ENCODE data around the gene KCND3.
"Not testable (repeated sequence)": the region's sequence is repeated elsewhere in the genome, so short reads cannot be mapped to it uniquely, and the experiment has no call there.

The KCND3 gene

GRCh38 chr1:111814305-111814628 lies 175.2 kb downstream of the KCND3 start:
- no peak for TF ChIP-seq POLR2A (IDR thresholded peaks at IDR 0.05; ENCODE audit: low read depth, low read length)
- DNase-seq (ENCODE audit: insufficient read length, low spot score): no peak
- no peak for FAIRE-seq

DNA sequence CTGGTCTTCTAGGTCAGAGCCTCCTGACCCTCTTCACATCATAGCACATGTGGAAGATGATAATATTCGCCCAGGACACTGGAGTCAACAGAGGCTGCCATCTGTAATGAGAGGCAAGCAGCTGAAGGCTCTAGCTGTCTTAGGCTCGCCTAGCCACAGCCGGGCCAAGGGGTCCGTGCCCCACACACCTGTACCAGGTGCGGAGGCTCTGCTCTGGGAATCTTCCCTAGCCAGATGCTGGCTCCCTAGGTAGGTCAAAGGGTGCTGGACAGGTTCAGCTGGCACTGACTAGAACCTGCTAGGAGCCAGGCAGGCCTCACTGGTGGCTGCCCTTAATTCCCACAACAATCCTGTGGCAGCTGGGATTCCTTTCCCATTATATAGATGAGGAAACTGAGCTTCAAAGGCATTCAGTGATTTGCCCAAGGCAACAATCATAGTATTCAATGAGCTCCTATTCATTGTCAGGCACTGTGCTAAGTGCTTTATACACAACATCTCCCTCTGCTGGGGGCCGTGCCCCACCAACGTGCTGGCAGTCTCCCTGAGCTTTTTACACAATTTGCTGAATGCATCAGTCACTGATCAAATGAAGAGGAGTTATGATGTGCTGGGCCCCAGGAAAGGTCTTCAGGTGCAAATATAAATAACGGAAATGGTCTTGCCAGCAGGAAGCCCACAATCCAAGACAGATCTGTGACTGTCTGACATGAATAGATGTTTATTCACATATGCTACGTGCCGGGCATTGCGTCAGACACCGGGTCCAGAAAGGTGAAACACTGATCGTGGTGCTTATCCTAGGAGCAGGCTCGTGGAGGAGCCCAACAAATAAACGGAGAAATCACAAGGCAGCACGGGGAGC lies 175.8 kb downstream of the KCND3 start:
- FAIRE-seq (no peak), DNase-seq (ENCODE audit: insufficient read length, low spot score) (no peak)
- TF ChIP-seq POLR2A (IDR thresholded peaks at IDR 0.05; ENCODE audit: low read depth, low read length): no peak

GRCh38 chr1:111812306-111812705 lies 177.2 kb downstream of the KCND3 start:
- FAIRE-seq: no peak
- no peak for DNase-seq (ENCODE audit: insufficient read length, low spot score)
- TF ChIP-seq POLR2A (IDR thresholded peaks at IDR 0.05; ENCODE audit: low read depth, low read length): no peak

DNA sequence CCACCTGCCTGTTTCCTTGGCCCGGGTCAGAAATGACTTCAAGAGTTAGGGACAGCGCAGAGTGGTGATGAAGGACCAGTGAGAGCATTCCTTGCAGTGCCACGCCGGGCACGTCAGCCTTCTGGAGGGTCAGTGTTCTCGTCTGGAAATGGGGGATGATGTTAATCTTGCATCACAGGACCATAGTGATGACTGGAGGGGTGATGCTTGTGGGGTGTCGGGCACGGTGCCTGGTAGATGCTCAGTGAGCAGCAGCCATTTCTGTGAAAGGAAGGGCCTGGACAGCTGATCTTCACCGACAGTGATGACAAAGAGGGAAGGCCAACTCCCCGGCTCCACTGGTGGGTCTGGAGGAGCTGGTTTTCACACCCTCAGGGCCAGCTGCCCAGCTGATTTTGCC lies 177.6 kb downstream of the KCND3 start:
- FAIRE-seq (no peak), DNase-seq (ENCODE audit: insufficient read length, low spot score) (no peak)
- TF ChIP-seq POLR2A (IDR thresholded peaks at IDR 0.05; ENCODE audit: low read depth, low read length): no peak

- TF ChIP-seq POLR2A (IDR thresholded peaks at IDR 0.05; ENCODE audit: low read depth, low read length): no peak
- no peak for FAIRE-seq
These were observed 184.2 kb downstream of the KCND3 start for GRCh38 chr1:111805251-111805650.

GRCh38 chr1:111804776-111805175 lies 184.7 kb downstream of the KCND3 start:
- no peak for TF ChIP-seq POLR2A (IDR thresholded peaks at IDR 0.05; ENCODE audit: low read depth, low read length)
- no peak for DNase-seq (ENCODE audit: insufficient read length, low spot score)
- FAIRE-seq: no peak

More at GRCh38 chr1:111805251-111805650, 184.2 kb downstream of the KCND3 start:
- no peak for DNase-seq (ENCODE audit: insufficient read length, low spot score)

DNA sequence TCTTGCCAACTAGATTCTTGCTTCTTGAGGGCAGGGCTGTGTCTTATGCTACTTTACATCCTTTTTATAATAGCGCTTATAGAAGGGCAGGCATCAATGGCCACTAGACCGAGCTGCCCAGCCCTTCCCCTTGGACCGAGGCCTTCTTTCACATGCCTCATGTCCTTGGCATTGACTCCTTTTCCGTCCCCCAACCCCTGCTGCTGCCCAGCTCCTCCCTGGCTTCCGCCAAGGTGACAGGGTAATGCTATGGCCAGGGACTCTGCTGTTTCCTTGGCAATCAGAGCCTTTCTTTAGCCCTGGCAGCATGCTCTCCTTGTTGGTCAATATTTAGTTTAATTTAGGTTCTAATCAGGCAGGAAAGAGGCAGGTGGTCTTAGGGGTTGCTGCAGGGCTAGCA lies 185.5 kb downstream of the KCND3 start:
- TF ChIP-seq POLR2A (IDR thresholded peaks at IDR 0.05; ENCODE audit: low read depth, low read length): no peak
- FAIRE-seq (no peak), DNase-seq (ENCODE audit: insufficient read length, low spot score) (no peak)

GRCh38 chr1:111802984-111803383 lies 186.5 kb downstream of the KCND3 start:
- FAIRE-seq (no peak), DNase-seq (ENCODE audit: insufficient read length, low spot score) (no peak)
- no peak for TF ChIP-seq POLR2A (IDR thresholded peaks at IDR 0.05; ENCODE audit: low read depth, low read length)

GRCh38 chr1:111802110-111802509 lies 187.4 kb downstream of the KCND3 start:
- TF ChIP-seq POLR2A (IDR thresholded peaks at IDR 0.05; ENCODE audit: low read depth, low read length): no peak
- DNase-seq (ENCODE audit: insufficient read length, low spot score): no peak
- no peak for FAIRE-seq

DNA sequence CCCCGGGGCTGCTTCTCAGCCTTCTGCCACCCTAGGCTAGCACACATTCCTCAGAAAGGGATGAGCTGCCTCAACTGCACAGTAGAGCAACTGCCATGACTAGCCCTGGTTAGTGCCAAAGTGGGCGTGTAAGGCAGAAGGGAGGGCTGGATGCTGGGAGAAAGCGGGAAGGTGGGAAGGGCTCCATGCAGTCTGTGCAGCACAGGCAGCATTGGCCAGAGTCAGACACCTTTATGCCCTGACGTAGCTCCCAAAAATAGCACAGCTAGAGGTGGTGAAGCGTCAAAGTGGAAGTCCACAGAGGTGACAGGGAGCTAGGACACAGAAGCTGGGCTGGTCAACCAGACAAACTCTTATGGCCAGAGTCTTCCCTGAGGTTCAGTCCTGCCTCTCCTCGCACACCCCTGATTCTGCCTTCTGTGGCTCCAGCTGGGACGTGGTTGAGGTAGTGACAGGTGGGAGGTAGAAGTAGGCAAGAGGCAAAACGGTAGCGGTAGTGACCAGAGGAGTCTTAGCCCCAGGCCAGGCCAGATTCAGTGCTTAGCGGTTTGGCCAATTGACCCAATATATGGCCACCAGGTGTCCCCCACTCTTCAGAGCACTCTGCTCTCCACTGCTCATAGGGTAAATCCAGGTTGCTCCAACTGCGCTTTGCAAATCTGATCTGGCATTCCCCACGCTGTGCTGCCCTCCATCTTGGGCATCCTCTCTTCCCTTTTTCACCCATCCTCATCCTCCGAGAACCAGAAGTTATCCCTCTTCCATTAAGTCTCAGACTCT lies 188.2 kb downstream of the KCND3 start:
- DNase-seq (ENCODE audit: insufficient read length, low spot score): no peak
- no peak for TF ChIP-seq POLR2A (IDR thresholded peaks at IDR 0.05; ENCODE audit: low read depth, low read length)
- no peak for FAIRE-seq

DNA sequence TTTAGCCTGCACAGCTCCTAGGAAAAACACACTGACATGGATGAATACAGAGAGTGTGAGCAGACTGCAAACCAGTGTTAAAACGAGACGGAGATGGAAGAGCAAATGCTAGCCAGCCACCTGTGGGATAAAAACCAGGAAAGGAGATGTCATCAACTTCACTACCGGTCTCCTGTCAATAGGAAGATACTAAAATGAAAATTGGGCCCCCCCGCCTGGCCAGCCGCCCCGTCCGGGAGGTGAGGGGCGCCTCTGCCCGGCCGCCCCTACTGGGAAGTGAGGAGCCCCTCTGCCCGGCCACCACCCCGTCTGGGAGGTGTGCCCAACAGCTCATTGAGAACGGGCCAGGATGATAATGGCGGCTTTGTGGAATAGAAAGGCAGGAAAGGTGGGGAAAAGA lies 189.7 kb downstream of the KCND3 start:
- not testable (repeated sequence) for DNase-seq (ENCODE audit: insufficient read length, low spot score); FAIRE-seq

- DNase-seq (ENCODE audit: insufficient read length, low spot score): no peak
- no peak for FAIRE-seq
- no peak for TF ChIP-seq POLR2A (IDR thresholded peaks at IDR 0.05; ENCODE audit: low read depth, low read length)
These were observed 190.9 kb downstream of the KCND3 start for GRCh38 chr1:111798580-111798979.

DNA sequence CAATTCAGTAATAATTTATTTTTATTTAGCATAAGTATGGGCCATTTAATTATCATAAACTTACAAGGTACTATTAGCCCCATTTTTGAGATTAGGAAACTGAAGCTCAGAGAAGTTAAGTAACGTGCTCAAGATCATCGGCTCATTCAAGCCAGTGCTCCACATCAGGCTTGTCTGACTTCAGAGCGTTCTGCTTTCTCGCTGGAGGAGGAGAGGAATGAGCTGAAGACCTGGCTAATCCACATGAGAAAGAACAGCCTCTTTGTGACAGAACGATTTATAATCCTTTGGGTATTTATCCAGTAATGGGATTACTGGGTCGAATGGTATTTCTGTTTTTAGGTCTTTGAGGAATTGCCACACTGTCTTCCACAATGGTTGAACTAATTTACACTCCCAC lies 194.1 kb downstream of the KCND3 start:
- FAIRE-seq (no peak), DNase-seq (ENCODE audit: insufficient read length, low spot score) (no peak)
- TF ChIP-seq POLR2A (IDR thresholded peaks at IDR 0.05; ENCODE audit: low read depth, low read length): no peak

DNA sequence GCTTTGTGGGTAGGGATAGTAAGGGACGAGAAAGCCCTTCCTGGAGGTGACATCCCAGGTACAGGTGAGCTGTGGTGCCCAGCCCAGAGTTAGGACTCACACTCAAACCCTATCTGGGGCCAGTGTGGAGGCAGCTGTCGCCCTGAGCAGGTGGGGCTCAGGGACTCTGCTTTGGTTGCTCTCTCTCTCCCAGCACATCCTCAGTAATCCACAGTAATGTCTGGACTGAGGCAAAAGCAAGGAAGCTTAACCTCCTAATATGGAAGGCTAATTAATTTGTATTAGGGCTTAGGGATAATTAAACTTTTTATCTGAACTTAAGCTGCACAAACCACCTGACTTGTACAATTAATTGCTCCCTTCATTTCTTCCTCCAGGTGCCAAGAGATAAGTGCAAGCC lies 195.5 kb downstream of the KCND3 start:
- FAIRE-seq (no peak), DNase-seq (ENCODE audit: insufficient read length, low spot score) (no peak)
- no peak for TF ChIP-seq POLR2A (IDR thresholded peaks at IDR 0.05; ENCODE audit: low read depth, low read length)

DNA sequence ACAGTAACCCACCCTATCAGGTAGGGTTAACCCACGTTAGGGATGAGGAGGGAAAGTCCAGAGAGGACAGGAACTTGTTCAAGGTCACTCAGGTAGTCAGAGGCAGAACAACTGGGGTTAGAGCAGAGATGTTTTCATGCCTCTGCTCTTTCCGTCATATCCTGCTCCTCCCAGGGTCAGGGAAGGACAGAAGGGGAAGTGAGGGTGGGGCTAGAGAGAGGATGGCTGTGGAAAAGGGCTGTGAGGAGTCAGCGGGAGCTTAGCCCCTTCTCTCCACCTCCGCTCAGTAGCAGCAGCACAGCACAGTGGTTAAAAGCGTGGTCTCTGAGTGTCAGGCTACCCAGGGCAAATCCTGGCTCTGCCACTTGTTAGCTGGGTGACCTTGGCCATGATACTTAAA lies 197.2 kb downstream of the KCND3 start:
- DNase-seq (ENCODE audit: insufficient read length, low spot score): no peak
- no peak for TF ChIP-seq POLR2A (IDR thresholded peaks at IDR 0.05; ENCODE audit: low read depth, low read length)
- FAIRE-seq: no peak
